Measurements from ENCODE around the gene SPEF2. TPM values are rescaled to one million over a fixed set of nuclear protein-coding genes. Genes with fewer than 3 reads are reported as not detected.

SPEF2 gene
- polyA plus RNA-seq, 1 donor (not counting 4 experiments of a cell fraction or from before 2014, with no cell fraction given), result 1.6 TPM

DNA sequence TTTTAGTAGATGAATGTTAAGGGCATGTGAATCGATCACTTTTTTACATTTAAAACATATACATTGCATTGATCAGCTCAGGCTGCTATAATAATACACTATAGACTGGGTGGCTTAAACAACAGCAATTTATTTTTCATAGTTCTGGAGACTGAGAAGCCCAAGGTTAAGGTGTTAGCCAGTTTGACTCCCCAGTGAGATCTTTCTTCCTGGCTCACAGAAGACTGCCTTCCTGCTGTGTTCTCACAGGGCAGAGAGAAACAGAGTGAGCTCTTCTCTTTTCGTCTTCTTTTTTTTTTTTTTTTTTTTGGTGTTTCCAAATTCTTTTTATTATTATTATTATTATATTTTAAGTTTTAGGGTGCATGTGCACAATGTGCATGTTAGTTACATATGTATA lies 56.4 kb downstream of the SPEF2 start:
- FAIRE-seq (no peak), DNase-seq (ENCODE audit: low read depth, low spot score) (no peak)
- Histone ChIP-seq H3K9me1 (ENCODE audit: control insufficient read depth, extremely low read depth, insufficient read depth, low read length) (no peaks in the 10 kb centered on the region), H3K9ac (ENCODE audit: control insufficient read depth, extremely low read depth, insufficient read depth, low read length) (no peak overlapping the region), H3K27ac (ENCODE audit: control insufficient read depth, insufficient read depth, low read length) (no peak overlapping the region), H3K4me1 (ENCODE audit: control insufficient read depth, extremely low read depth, insufficient read depth, low read length) (no peaks in the 10 kb centered on the region), H3K79me2 (ENCODE audit: control insufficient read depth, insufficient read depth, low read length) (no peaks in the 10 kb centered on the region), H3K4me3 (ENCODE audit: control insufficient read depth in 2 of 3, extremely low read depth in 1 of 3, insufficient read depth in 2 of 3, low read depth in 1 of 3, low read length in 3 of 3) (no peak overlapping the region), H2AFZ (ENCODE audit: control insufficient read depth, low read length) (no peak overlapping the region), H3K27me3 (ENCODE audit: control insufficient read depth, extremely low read depth, insufficient read depth, low read length) (no peaks in the 10 kb centered on the region), H3K36me3 (ENCODE audit: control insufficient read depth in 2 of 2, extremely low read depth in 1 of 2, insufficient read depth in 2 of 2, low read length in 2 of 2) (no peaks in the 10 kb centered on the region), H3K4me2 (ENCODE audit: control insufficient read depth, extremely low read depth, insufficient read depth, low read depth, low read length) (no peak overlapping the region), H4K20me1 (ENCODE audit: control insufficient read depth, extremely low read depth, insufficient read depth, low read length) (no peaks in the 10 kb centered on the region), H3K9me3 (ENCODE audit: control insufficient read depth, low read depth, low read length) (no peaks in the 10 kb centered on the region)
- dilution Hi-C loops (cut with MboI; ENCODE audit: extremely low pct_ligation_motif_present, low sequenced_read_pairs), result no loop called here
- no peak for TF ChIP-seq EZH2 (IDR thresholded peaks at IDR 0.05; ENCODE audit: low read length)
- TF ChIP-seq, protein P1, sequence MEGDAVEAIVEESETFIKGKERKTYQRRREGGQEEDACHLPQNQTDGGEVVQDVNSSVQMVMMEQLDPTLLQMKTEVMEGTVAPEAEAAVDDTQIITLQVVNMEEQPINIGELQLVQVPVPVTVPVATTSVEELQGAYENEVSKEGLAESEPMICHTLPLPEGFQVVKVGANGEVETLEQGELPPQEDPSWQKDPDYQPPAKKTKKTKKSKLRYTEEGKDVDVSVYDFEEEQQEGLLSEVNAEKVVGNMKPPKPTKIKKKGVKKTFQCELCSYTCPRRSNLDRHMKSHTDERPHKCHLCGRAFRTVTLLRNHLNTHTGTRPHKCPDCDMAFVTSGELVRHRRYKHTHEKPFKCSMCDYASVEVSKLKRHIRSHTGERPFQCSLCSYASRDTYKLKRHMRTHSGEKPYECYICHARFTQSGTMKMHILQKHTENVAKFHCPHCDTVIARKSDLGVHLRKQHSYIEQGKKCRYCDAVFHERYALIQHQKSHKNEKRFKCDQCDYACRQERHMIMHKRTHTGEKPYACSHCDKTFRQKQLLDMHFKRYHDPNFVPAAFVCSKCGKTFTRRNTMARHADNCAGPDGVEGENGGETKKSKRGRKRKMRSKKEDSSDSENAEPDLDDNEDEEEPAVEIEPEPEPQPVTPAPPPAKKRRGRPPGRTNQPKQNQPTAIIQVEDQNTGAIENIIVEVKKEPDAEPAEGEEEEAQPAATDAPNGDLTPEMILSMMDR (optimal IDR thresholded peaks at IDR 0.05 in 1 of 3, IDR thresholded peaks at IDR 0.05 in 1 of 3, conservative IDR thresholded peaks at IDR 0.05 in 1 of 3; ENCODE audit: extremely low read depth in 1 of 3, insufficient read depth in 2 of 3, low read length in 3 of 3), result no peak

DNA sequence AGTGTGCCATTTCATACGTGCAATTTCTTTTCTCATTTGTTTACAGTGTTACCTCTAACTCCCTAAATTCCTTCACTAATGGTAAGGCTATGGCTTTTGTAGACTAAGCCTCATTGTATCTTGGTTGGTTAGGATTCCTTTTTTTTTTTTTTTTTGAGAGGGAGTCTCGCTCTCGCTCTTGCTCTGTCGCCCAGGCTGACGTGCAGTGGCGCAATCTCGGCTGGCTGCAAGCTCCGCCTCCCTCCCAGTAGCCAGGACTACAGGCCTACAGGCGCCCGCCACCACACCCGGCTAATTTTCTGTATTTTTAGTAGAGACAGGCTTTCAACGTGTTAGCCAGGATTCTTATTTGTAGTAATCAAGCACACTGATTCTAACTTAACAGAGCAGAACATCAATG lies 57.7 kb downstream of the SPEF2 start:
- no peak for FAIRE-seq
- dilution Hi-C loops (cut with MboI; ENCODE audit: extremely low pct_ligation_motif_present, low sequenced_read_pairs), result no loop called here
- H3K9me1 ChIP-seq (ENCODE audit: control insufficient read depth, extremely low read depth, insufficient read depth, low read length), result no peaks in the 10 kb centered on the region

More for the DNA sequence above, 57.7 kb downstream of the SPEF2 start:
- H3K9ac ChIP-seq (ENCODE audit: control insufficient read depth, extremely low read depth, insufficient read depth, low read length), result no peak overlapping the region
- no peaks in the 10 kb centered on the region for H3K27me3 ChIP-seq (ENCODE audit: control insufficient read depth, extremely low read depth, insufficient read depth, low read length)
- DNase-seq (ENCODE audit: low read depth, low spot score), result no peak
- no peak overlapping the region for H2AFZ ChIP-seq (ENCODE audit: control insufficient read depth, low read length)
- H3K36me3 ChIP-seq (ENCODE audit: control insufficient read depth in 2 of 2, extremely low read depth in 1 of 2, insufficient read depth in 2 of 2, low read length in 2 of 2), result no peaks in the 10 kb centered on the region
- no peaks in the 10 kb centered on the region for H4K20me1 ChIP-seq (ENCODE audit: control insufficient read depth, extremely low read depth, insufficient read depth, low read length)
- no peaks in the 10 kb centered on the region for H3K79me2 ChIP-seq (ENCODE audit: control insufficient read depth, insufficient read depth, low read length)
- H3K27ac ChIP-seq (ENCODE audit: control insufficient read depth, insufficient read depth, low read length), result no peak overlapping the region
- no peak for TF ChIP-seq EZH2 (IDR thresholded peaks at IDR 0.05; ENCODE audit: low read length)
- TF ChIP-seq, protein P1 (optimal IDR thresholded peaks at IDR 0.05 in 1 of 3, IDR thresholded peaks at IDR 0.05 in 1 of 3, conservative IDR thresholded peaks at IDR 0.05 in 1 of 3; ENCODE audit: extremely low read depth in 1 of 3, insufficient read depth in 2 of 3, low read length in 3 of 3), result no peak
- H3K4me3 ChIP-seq (ENCODE audit: control insufficient read depth in 2 of 3, extremely low read depth in 1 of 3, insufficient read depth in 2 of 3, low read depth in 1 of 3, low read length in 3 of 3), result no peak overlapping the region
- H3K4me2 ChIP-seq (ENCODE audit: control insufficient read depth, extremely low read depth, insufficient read depth, low read depth, low read length), result no peak overlapping the region
- H3K4me1 ChIP-seq (ENCODE audit: control insufficient read depth, extremely low read depth, insufficient read depth, low read length), result no peaks in the 10 kb centered on the region
- H3K9me3 ChIP-seq (ENCODE audit: control insufficient read depth, low read depth, low read length), result no peaks in the 10 kb centered on the region
